GM23338 (cell line): ENCODE data around the gene DIAPH3. TPM values are rescaled to one million over a fixed set of nuclear protein-coding genes. Genes with fewer than 3 reads are reported as not detected.

ENCODE experiments used
- ATAC-seq: fragments of 200-7000 bp; cut with Tn5 transposase; 3 replicates; pipeline ENCODE4 v1.9.1; 2020
- DNase-seq: peaks from one replicate; pipeline ENCODE4 v3.0.0-alpha.2; 2015; ENCODE audit warnings: low spot score
- H2AFZ ChIP-seq: fragments of 200-600 bp; sonication (generic); 2 replicates; pipeline ENCODE4 v1.8.0; 2016; ENCODE audit warnings: antibody characterized with exemption, mild to moderate bottlenecking, moderate library complexity
- H3F3A ChIP-seq: fragments of 200-600 bp; sonication (generic); replicated peaks from 2 replicates; pipeline ENCODE4 v1.8.0; 2017; ENCODE audit warnings: antibody characterized with exemption, mixed run types, low read depth
- H3K27ac ChIP-seq: fragments of 200-600 bp; sonication (generic); 2 replicates; pipeline ENCODE4 v1.6.1; 2016; ENCODE audit warnings: low read depth
- H3K27me3 ChIP-seq: fragments of 200-600 bp; sonication (generic); 2 replicates; pipeline ENCODE4 v1.8.0; 2016; ENCODE audit warnings: mild to moderate bottlenecking, mixed run types, moderate library complexity; ENCODE audit not compliant: insufficient read depth
- H3K36me3 ChIP-seq: fragments of 200-600 bp; sonication (generic); 2 replicates; pipeline ENCODE4 v1.8.0; 2016; ENCODE audit warnings: mild to moderate bottlenecking; ENCODE audit not compliant: insufficient read depth
- H3K4me1 ChIP-seq: fragments of 200-600 bp; sonication (generic); 2 replicates; pipeline ENCODE4 v1.8.0; 2016; ENCODE audit warnings: mild to moderate bottlenecking, moderate library complexity; ENCODE audit not compliant: insufficient read depth
- H3K4me2 ChIP-seq: fragments of 200-600 bp; sonication (generic); 2 replicates; pipeline ENCODE4 v1.7.1; 2017; ENCODE audit warnings: mixed run types
- H3K4me3 ChIP-seq: fragments of 200-600 bp; sonication (generic); 2 replicates; pipeline ENCODE4 v1.6.1; 2016; ENCODE audit warnings: mixed run types
- H3K79me2 ChIP-seq: fragments of 200-600 bp; sonication (generic); replicated peaks from 2 replicates; pipeline ENCODE4 v1.8.0; 2017; ENCODE audit warnings: mild to moderate bottlenecking; ENCODE audit not compliant: insufficient read depth
- H3K9me2 ChIP-seq: fragments of 200-600 bp; sonication (generic); 2 replicates; pipeline ENCODE4 v1.8.0; 2017; ENCODE audit not compliant: insufficient read depth
- H4K20me1 ChIP-seq: fragments of 200-600 bp; sonication (generic); replicated peaks from 2 replicates; pipeline ENCODE4 v1.8.0; 2017; ENCODE audit warnings: mild to moderate bottlenecking; ENCODE audit not compliant: insufficient read depth
- H3K27ac Mint-ChIP-seq: 2 replicates; pipeline ENCODE4 v1.8.0; 2020; ENCODE audit warnings: inconsistent platforms, mild to moderate bottlenecking, moderate library complexity, mixed read lengths
- H3K27me3 Mint-ChIP-seq: 3 replicates; pipeline ENCODE4 v1.8.0; 2022; ENCODE audit warnings: low read depth, mild to moderate bottlenecking, moderate library complexity, mixed read lengths, inconsistent platforms; ENCODE audit not compliant: insufficient read depth, poor library complexity
- H3K36me3 Mint-ChIP-seq: 3 replicates; pipeline ENCODE4 v1.8.0; 2021; ENCODE audit warnings: low read depth, mild to moderate bottlenecking, inconsistent platforms, moderate library complexity, mixed read lengths
- H3K4me1 Mint-ChIP-seq: 3 replicates; pipeline ENCODE4 v1.8.0; 2020; ENCODE audit warnings: mild to moderate bottlenecking, inconsistent platforms, mixed read lengths
- H3K4me3 Mint-ChIP-seq: 3 replicates; pipeline ENCODE4 v1.8.0; 2021; ENCODE audit warnings: moderate library complexity, mild to moderate bottlenecking, inconsistent platforms, mixed read lengths
- H3K9me3 Mint-ChIP-seq: 3 replicates; pipeline ENCODE4 v1.8.0; 2020; ENCODE audit warnings: moderate library complexity, mild to moderate bottlenecking, inconsistent platforms, mixed read lengths
- CREB1 ChIP-seq: fragments of 250-450 bp; sonication (Bioruptor Pico); IDR thresholded peaks from 2 replicates; pipeline ENCODE4 v1.5.0; 2020; ENCODE audit warnings: low read depth, mild to moderate bottlenecking, moderate library complexity
- EZH2 ChIP-seq: fragments of 200-600 bp; sonication (generic); IDR thresholded peaks from one replicate; pipeline ENCODE4 v1.8.0; 2017; ENCODE audit warnings: antibody characterized with exemption, mild to moderate bottlenecking, low read depth; ENCODE audit not compliant: unreplicated experiment
- EZH2phosphoT487 ChIP-seq: fragments of 200-600 bp; sonication (generic); IDR thresholded peaks from one replicate; pipeline ENCODE4 v1.8.1; 2018; ENCODE audit warnings: antibody characterized with exemption; ENCODE audit not compliant: unreplicated experiment
- JUNB ChIP-seq: IDR thresholded peaks from one replicate; pipeline ENCODE4 v1.6.1; 2016; ENCODE audit warnings: antibody characterized with exemption; ENCODE audit not compliant: unreplicated experiment
- NANOG ChIP-seq: IDR thresholded peaks from 2 replicates; pipeline ENCODE4 v1.6.1; 2016; ENCODE audit warnings: antibody characterized with exemption, borderline replicate concordance
- POLR2AphosphoS5 ChIP-seq: IDR thresholded peaks from 2 replicates; pipeline ENCODE4 v1.6.1; 2016; ENCODE audit warnings: antibody characterized with exemption, low read depth
- STAT1 ChIP-seq: IDR thresholded peaks from one replicate; pipeline ENCODE4 v1.6.1; 2016; ENCODE audit warnings: antibody characterized with exemption; ENCODE audit not compliant: unreplicated experiment
- ZNF331 ChIP-seq: fragments of 250-450 bp; sonication (Bioruptor Pico); IDR thresholded peaks from 2 replicates; pipeline ENCODE4 v1.5.0; 2020; ENCODE audit warnings: low read depth, mild to moderate bottlenecking, moderate library complexity
- polyA plus RNA-seq: library from polyadenylated mRNA; unstranded; fragments of >200 nt; fragmentation: Nextera tagmentation; extraction: Ambion mirVana; gene quantifications from 2 replicates; pipeline ENCODE4 v1.2.1, GENCODE V29; 2016
- total RNA-seq: library from RNA; depleted of rRNA; stranded (reverse); fragments of >200 nt; shearing (Covaris generic); gene quantifications from 2 replicates; pipeline ENCODE4 v1.2.3, GENCODE V29; 2014
- TF ChIP-seq, protein P1 (sequence below): IDR thresholded peaks from one replicate; pipeline ENCODE4 v1.6.1; 2018; ENCODE audit warnings: antibody characterized with exemption; ENCODE audit not compliant: unreplicated experiment
- TF ChIP-seq, protein P2 (sequence below), 2 experiments: fragments of 200-600 bp in 1 of 2; sonication (generic) in 1 of 2; conservative IDR thresholded peaks; 2 replicates each; pipeline versions ENCODE4 v1.5.1 to v1.6.1; 2016 to 2017; ENCODE audit warnings: antibody characterized with exemption in 2 of 2, low read depth in 2 of 2, mild to moderate bottlenecking in 2 of 2, moderate library complexity in 1 of 2
- TF ChIP-seq, protein P3 (sequence below): IDR thresholded peaks from 2 replicates; pipeline ENCODE4 v1.6.1; 2016; ENCODE audit warnings: antibody characterized with exemption

Gene DIAPH3
- total and polyA plus RNA-seq, 2 experiments from 2014 or later, result 23.4 to 30.2 TPM

DNA sequence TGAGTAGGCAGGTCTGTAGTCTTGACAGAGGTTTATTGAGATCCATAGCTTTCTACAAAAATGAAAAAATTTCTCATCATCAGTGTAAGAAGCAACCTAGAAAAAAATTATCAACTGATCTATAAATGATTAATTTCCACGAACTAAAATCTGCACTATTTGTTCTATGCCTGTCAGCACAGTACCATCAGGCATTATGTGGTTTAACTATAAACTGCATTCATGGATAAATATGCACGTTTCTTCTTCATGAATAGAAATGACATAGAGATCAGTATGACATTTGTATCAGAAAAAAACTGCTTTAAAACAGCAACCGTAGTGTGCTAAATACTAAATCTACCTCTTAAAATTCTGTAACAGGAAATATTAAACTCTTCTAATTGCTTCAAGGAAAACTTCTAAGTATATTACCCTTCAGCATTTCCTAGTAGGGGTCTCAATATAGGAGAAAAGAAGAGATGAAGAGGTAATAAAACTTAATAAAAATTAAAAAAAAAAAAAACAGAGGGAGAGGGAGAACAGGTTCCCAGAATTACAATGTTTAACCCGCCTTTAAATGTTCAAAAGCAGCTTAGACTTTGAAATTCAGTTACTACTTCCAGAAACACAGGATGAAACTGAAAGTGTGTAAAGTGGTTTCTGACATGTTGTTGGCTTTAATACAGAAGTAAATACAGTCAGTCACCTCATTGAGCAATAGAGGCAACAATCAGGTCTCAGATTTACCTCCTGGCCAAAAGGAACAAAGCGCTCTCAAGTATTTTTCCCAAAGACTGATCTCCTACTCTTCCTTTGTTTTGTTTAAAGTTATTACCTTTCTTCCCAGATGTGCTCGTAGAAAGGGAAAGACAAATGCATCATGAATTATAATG lies 144.4 kb downstream of the DIAPH3 start (continued):
- TF ChIP-seq, protein P1, sequence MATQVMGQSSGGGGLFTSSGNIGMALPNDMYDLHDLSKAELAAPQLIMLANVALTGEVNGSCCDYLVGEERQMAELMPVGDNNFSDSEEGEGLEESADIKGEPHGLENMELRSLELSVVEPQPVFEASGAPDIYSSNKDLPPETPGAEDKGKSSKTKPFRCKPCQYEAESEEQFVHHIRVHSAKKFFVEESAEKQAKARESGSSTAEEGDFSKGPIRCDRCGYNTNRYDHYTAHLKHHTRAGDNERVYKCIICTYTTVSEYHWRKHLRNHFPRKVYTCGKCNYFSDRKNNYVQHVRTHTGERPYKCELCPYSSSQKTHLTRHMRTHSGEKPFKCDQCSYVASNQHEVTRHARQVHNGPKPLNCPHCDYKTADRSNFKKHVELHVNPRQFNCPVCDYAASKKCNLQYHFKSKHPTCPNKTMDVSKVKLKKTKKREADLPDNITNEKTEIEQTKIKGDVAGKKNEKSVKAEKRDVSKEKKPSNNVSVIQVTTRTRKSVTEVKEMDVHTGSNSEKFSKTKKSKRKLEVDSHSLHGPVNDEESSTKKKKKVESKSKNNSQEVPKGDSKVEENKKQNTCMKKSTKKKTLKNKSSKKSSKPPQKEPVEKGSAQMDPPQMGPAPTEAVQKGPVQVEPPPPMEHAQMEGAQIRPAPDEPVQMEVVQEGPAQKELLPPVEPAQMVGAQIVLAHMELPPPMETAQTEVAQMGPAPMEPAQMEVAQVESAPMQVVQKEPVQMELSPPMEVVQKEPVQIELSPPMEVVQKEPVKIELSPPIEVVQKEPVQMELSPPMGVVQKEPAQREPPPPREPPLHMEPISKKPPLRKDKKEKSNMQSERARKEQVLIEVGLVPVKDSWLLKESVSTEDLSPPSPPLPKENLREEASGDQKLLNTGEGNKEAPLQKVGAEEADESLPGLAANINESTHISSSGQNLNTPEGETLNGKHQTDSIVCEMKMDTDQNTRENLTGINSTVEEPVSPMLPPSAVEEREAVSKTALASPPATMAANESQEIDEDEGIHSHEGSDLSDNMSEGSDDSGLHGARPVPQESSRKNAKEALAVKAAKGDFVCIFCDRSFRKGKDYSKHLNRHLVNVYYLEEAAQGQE, result no peak
- TF ChIP-seq ZNF331 (CRISPR knock-in tag) (no peak), NANOG (no peak), EZH2phosphoT487 (no peak)

DNA sequence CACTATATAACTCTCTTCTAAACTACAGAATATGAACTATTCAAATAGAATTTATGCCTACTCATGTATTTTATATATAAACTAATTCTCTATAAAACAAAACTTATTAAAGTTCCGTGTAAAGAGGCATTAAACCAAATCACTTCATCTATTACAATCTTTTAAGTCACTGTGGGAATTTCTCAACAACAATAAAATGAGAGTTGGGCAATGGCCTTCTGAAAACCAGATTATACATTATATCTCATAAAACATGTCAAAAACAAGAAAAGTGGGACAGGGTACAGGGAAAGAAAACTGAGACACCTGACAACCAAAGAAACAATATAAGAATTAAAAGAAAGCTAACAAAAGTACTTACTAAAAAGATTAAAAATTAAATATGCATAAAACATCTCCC lies 145.2 kb downstream of the DIAPH3 start:
- H3K27me3 Mint-ChIP-seq, result no peaks in the 10 kb centered on the region
- Histone ChIP-seq H3K79me2 (0 out of 2 replicates have a peak, but pooled peaks cover 6% of the 10 kb centered on the region), H3K4me1 (no peaks in the 10 kb centered on the region), H4K20me1 (no peaks in the 10 kb centered on the region), H3K4me2 (no peak overlapping the region), H3K9me2 (no peaks in the 10 kb centered on the region), H2AFZ (no peak overlapping the region), H3K4me3 (no peak overlapping the region), H3K27me3 (no peaks in the 10 kb centered on the region), H3K27ac (no peak overlapping the region), H3K36me3 (no peaks in the 10 kb centered on the region), H3F3A (no peaks in the 10 kb centered on the region)
- DNase-seq, result no peak
- no peak for ATAC-seq
- no peaks in the 10 kb centered on the region for H3K4me1 Mint-ChIP-seq
- no peaks in the 10 kb centered on the region for H3K9me3 Mint-ChIP-seq
- H3K36me3 Mint-ChIP-seq, result no peaks in the 10 kb centered on the region
- H3K27ac Mint-ChIP-seq, result no peak overlapping the region
- H3K4me3 Mint-ChIP-seq, result no peak overlapping the region
- TF ChIP-seq, protein P1, result no peak
- no peak for TF ChIP-seq STAT1
- no peak for TF ChIP-seq CREB1
- TF ChIP-seq POLR2AphosphoS5, result no peak
- TF ChIP-seq, protein P2, sequence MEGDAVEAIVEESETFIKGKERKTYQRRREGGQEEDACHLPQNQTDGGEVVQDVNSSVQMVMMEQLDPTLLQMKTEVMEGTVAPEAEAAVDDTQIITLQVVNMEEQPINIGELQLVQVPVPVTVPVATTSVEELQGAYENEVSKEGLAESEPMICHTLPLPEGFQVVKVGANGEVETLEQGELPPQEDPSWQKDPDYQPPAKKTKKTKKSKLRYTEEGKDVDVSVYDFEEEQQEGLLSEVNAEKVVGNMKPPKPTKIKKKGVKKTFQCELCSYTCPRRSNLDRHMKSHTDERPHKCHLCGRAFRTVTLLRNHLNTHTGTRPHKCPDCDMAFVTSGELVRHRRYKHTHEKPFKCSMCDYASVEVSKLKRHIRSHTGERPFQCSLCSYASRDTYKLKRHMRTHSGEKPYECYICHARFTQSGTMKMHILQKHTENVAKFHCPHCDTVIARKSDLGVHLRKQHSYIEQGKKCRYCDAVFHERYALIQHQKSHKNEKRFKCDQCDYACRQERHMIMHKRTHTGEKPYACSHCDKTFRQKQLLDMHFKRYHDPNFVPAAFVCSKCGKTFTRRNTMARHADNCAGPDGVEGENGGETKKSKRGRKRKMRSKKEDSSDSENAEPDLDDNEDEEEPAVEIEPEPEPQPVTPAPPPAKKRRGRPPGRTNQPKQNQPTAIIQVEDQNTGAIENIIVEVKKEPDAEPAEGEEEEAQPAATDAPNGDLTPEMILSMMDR (conservative IDR thresholded peaks at IDR 0.05; ENCODE audit: low read depth in 2 of 2), result no peak
- TF ChIP-seq EZH2phosphoT487, result no peak
- no peak for TF ChIP-seq JUNB
- no peak for TF ChIP-seq NANOG
- TF ChIP-seq ZNF331 (CRISPR knock-in tag), result no peak
- no peak for TF ChIP-seq EZH2
- TF ChIP-seq, protein P3, sequence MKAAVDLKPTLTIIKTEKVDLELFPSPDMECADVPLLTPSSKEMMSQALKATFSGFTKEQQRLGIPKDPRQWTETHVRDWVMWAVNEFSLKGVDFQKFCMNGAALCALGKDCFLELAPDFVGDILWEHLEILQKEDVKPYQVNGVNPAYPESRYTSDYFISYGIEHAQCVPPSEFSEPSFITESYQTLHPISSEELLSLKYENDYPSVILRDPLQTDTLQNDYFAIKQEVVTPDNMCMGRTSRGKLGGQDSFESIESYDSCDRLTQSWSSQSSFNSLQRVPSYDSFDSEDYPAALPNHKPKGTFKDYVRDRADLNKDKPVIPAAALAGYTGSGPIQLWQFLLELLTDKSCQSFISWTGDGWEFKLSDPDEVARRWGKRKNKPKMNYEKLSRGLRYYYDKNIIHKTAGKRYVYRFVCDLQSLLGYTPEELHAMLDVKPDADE, result no peak
